ENCODE results near the gene IPO9.
A peak's percentile ranks its signal among the peaks of the same experiment; 100 is the strongest.

GRCh38 chr1:201828820-201829774, at the start of gene IPO9:
- TF ChIP-seq MXI1 (IDR thresholded peaks at IDR 0.05; ENCODE audit: borderline replicate concordance, low read depth, low read length) (peak; percentile 66), SMC3 (IDR thresholded peaks at IDR 0.05; ENCODE audit: low read depth, low read length) (peak; percentile 52; the same call in 1 of the 2 replicates), RFX5 (IDR thresholded peaks at IDR 0.05; ENCODE audit: low read depth, low read length) (no peak)
